ENCODE measurements around the gene RAD9A.

The RAD9A gene

DNA sequence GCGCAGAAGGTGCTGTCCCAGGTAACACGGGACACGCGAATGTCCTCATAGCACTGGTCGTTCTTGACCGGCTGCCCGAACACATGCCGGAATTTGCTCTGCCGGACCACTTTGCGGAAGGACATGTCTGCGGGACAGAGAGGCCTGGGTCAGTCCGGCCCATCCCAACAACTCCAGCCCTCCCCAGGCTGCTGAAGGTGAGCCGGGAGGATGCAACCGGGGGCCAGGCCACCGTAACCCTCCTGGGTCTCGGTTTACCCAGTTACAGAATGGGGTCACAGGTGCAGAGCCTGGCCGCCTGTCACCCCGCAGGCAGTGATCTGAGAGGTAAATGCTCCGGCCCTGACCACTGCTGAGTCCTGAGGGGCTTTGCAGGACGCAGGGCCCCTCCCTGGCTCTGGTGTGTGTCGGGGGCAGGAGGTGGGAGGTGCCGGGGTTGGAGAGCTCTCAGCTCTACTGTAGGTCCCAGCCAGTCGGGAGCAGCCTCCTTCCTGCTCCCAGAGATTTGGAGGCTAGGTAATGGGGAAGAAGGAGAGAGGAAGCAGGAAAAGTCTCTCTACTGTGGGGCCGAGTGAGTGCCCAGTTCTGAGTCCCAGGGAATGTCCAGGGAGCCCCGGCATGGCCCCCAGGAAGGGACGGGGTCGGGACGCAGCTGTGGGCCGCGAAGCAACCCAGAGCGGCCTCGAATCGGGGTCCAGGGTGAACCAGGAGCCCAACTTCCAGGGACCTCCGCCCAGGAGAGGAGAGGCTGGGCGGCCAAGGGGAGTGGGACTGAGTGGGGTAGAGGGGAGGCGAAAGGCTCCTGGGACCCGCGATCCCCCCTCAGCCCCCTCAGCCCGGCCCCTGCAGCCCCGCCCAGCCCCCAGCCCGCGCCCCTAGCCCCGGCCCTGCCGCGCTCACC lies 51.0 kb downstream of the RAD9A start:
- Histone ChIP-seq H3K4me1 (peaks cover 94% of the 10 kb centered on the region), H3K4me2 (peak overlapping the region; percentile 97), H3K9ac (peak overlapping the region; percentile 64; the same call in 1 of the 2 replicates), H4K20me1 (no peaks in the 10 kb centered on the region), H3K36me3 (no peaks in the 10 kb centered on the region), H3K9me3 (no peaks in the 10 kb centered on the region), H3K27me3 (no peaks in the 10 kb centered on the region), H3K4me3 (peak overlapping the region; percentile 67), H3K27ac (peak overlapping the region; percentile 70)
- no peak for TF ChIP-seq Cebpa-rat (IDR thresholded peaks at IDR 0.05)

GRCh38 chr11:67445515-67445914 lies 53.7 kb downstream of the RAD9A start:
- Histone ChIP-seq H3K4me1 (peaks cover 85% of the 10 kb centered on the region), H3K27me3 (no peaks in the 10 kb centered on the region), H3K4me2 (peak overlapping the region; percentile 97), H3K4me3 (no peak overlapping the region), H3K9ac (no peak overlapping the region), H3K36me3 (no peaks in the 10 kb centered on the region), H3K9me3 (no peaks in the 10 kb centered on the region), H3K27ac (peak overlapping the region; percentile 75; the same call in 1 of the 2 replicates), H4K20me1 (no peaks in the 10 kb centered on the region)
- no peak for TF ChIP-seq Cebpa-rat (IDR thresholded peaks at IDR 0.05)

Data from BLaER1 (cell line).